Neural cell (in vitro differentiated cells): Measurements from ENCODE around the gene GUCD1. TPM values are rescaled to one million over a fixed set of nuclear protein-coding genes. Genes with fewer than 3 reads are reported as not detected.
"Not testable (repeated sequence)": the region's sequence is repeated elsewhere in the genome, so short reads cannot be mapped to it uniquely, and the experiment has no call there.

Experiments used
- H2AFZ ChIP-seq: fragments of 200-600, 300-800 bp; sonication (generic), shearing (Covaris generic); 2 replicates; pipeline ENCODE4 v1.6.0; 2014; ENCODE audit warnings: low read depth, mild to moderate bottlenecking, antibody characterized with exemption, low read length, moderate library complexity
- H3F3A ChIP-seq: fragments of 200-600 bp; shearing (Covaris generic); 2 replicates; pipeline ENCODE4 v1.6.1; 2016; ENCODE audit warnings: mild to moderate bottlenecking, moderate library complexity, mixed read lengths, antibody characterized with exemption, low read length; ENCODE audit not compliant: insufficient read depth, poor library complexity, severe bottlenecking
- H3K27ac ChIP-seq: fragments of 200-600, 300-800 bp; sonication (generic), shearing (Covaris generic); 2 replicates; pipeline ENCODE4 v1.5.1; 2014; ENCODE audit warnings: mild to moderate bottlenecking, low read length, moderate library complexity
- H3K27me3 ChIP-seq: fragments of 300-800, 200-600 bp; sonication (generic), shearing (Covaris generic); 2 replicates; pipeline ENCODE4 v1.6.0; 2014; ENCODE audit warnings: mild to moderate bottlenecking, low read depth, low read length, moderate library complexity; ENCODE audit not compliant: insufficient read depth
- H3K36me3 ChIP-seq: fragments of 300-800, 200-600 bp; sonication (generic), shearing (Covaris generic); 2 replicates; pipeline ENCODE4 v1.5.1; 2014; ENCODE audit warnings: mild to moderate bottlenecking, antibody characterized with exemption, low read length, moderate library complexity; ENCODE audit not compliant: insufficient read depth
- H3K4me2 ChIP-seq: fragments of 300-800, 200-600 bp; sonication (generic), shearing (Covaris generic); 2 replicates; pipeline ENCODE4 v1.6.0; 2014; ENCODE audit warnings: mild to moderate bottlenecking, low read length
- H3K4me3 ChIP-seq: fragments of 300-800, 200-600 bp; sonication (generic), shearing (Covaris generic); 2 replicates; pipeline ENCODE4 v1.5.1; 2014; ENCODE audit warnings: mild to moderate bottlenecking, low read length, moderate library complexity
- H3K79me2 ChIP-seq: fragments of 200-600 bp; shearing (Covaris generic); replicated peaks from 2 replicates; pipeline ENCODE4 v1.6.0; 2014; ENCODE audit warnings: mild to moderate bottlenecking, low read length, moderate library complexity; ENCODE audit not compliant: insufficient read depth
- H3K9ac ChIP-seq: fragments of 300-800, 200-600 bp; sonication (generic), shearing (Covaris generic); 2 replicates; pipeline ENCODE4 v1.6.1; 2016; ENCODE audit warnings: mild to moderate bottlenecking, low read length, mixed read lengths
- H3K9me2 ChIP-seq: fragments of 200-600 bp; shearing (Covaris generic); 2 replicates; pipeline ENCODE4 v1.6.1; 2016; ENCODE audit warnings: mild to moderate bottlenecking, low read length, mixed read lengths; ENCODE audit not compliant: insufficient read depth
- H3K9me3 ChIP-seq: fragments of 200-600, 300-800 bp; sonication (generic), shearing (Covaris generic); 2 replicates; pipeline ENCODE4 v1.6.1; 2016; ENCODE audit warnings: mild to moderate bottlenecking, mixed run types, low read length, moderate library complexity, mixed read lengths
- H4K20me1 ChIP-seq: fragments of 200-600 bp; shearing (Covaris generic); 2 replicates; pipeline ENCODE4 v1.6.1; 2016; ENCODE audit warnings: mild to moderate bottlenecking, mixed run types; ENCODE audit not compliant: insufficient read depth
- CTCF ChIP-seq: fragments of 450-650 bp; IDR thresholded peaks from 2 replicates; pipeline ENCODE4 v1.5.1; 2014; ENCODE audit warnings: antibody characterized with exemption, mild to moderate bottlenecking, moderate library complexity; ENCODE audit not compliant: poor library complexity, severe bottlenecking
- EP300 ChIP-seq: fragments of 450-650 bp; conservative IDR thresholded peaks from 2 replicates; pipeline ENCODE4 v1.6.1; 2014; ENCODE audit warnings: antibody characterized with exemption, mild to moderate bottlenecking, moderate library complexity; ENCODE audit not compliant: poor library complexity, severe bottlenecking
- EZH2 ChIP-seq: fragments of 200-600, 300-800 bp; shearing (Covaris generic), sonication (generic); IDR thresholded peaks from 2 replicates; pipeline ENCODE4 v1.6.1; 2014; ENCODE audit warnings: antibody characterized with exemption, low read length, borderline replicate concordance, mild to moderate bottlenecking; ENCODE audit not compliant: insufficient read depth, poor library complexity, severe bottlenecking
- MXI1 ChIP-seq: fragments of 450-650 bp; conservative IDR thresholded peaks from 2 replicates; pipeline ENCODE4 v1.6.1; 2014; ENCODE audit warnings: antibody characterized with exemption, mild to moderate bottlenecking; ENCODE audit not compliant: poor library complexity, severe bottlenecking
- POLR2AphosphoS5 ChIP-seq: IDR thresholded peaks from 2 replicates; pipeline ENCODE4 v1.6.1; 2012
- RAD21 ChIP-seq: fragments of 450-650 bp; conservative IDR thresholded peaks from 2 replicates; pipeline ENCODE4 v1.6.1; 2014; ENCODE audit warnings: antibody characterized with exemption, mild to moderate bottlenecking, moderate library complexity
- REST ChIP-seq: IDR thresholded peaks from 2 replicates; pipeline ENCODE4 v1.6.1; 2012; ENCODE audit warnings: borderline replicate concordance
- SMC3 ChIP-seq: fragments of 450-650 bp; conservative IDR thresholded peaks from 2 replicates; pipeline ENCODE4 v1.6.1; 2014; ENCODE audit warnings: antibody characterized with exemption, mild to moderate bottlenecking, moderate library complexity; ENCODE audit not compliant: poor library complexity
- TAF1 ChIP-seq: IDR thresholded peaks from 2 replicates; pipeline ENCODE4 v1.6.1; 2012; ENCODE audit warnings: low read depth
- polyA minus RNA-seq: library from RNA; depleted of rRNA, polyadenylated mRNA; stranded (reverse); fragments of >200 nt; gene quantifications from 2 replicates; pipeline ENCODE4 v1.2.3, GENCODE V29; 2014
- polyA plus RNA-seq: library from polyadenylated mRNA; depleted of rRNA; stranded (reverse); fragments of >200 nt; gene quantifications from 2 replicates; pipeline ENCODE4 v1.2.3, GENCODE V29; 2014

Gene GUCD1
- 32.6 and 38.5 TPM in 2 replicates for polyA plus RNA-seq
- 38.9 and 60.4 TPM in 2 replicates for polyA minus RNA-seq

- no peaks in the 10 kb centered on the region for H3K9me2 ChIP-seq
- peak within 1 kb of the TSS; percentile 87 for H3K9ac ChIP-seq
- no peaks in the 10 kb centered on the region for H3K9me3 ChIP-seq
- peaks cover 6% of the 10 kb centered on the region for H3K36me3 ChIP-seq
- H3K79me2 ChIP-seq, result peaks cover 53% of the 10 kb centered on the region
- TF ChIP-seq REST, result peak; percentile 14
- no peak for TF ChIP-seq POLR2AphosphoS5
- no peak for TF ChIP-seq TAF1
- peak; percentile 60 for TF ChIP-seq MXI1
- peak; percentile 12 for TF ChIP-seq RAD21
- TF ChIP-seq EP300, result no peak
- TF ChIP-seq EZH2, result no peak
- TF ChIP-seq SMC3, result peak; percentile 30
- TF ChIP-seq CTCF, result no peak
- peak within 1 kb of the TSS; percentile 75 for H3K4me2 ChIP-seq
- H3K27ac ChIP-seq, result peak within 1 kb of the TSS; percentile 89
- H4K20me1 ChIP-seq, result no peaks in the 10 kb centered on the region
- no peaks in the 10 kb centered on the region for H3K27me3 ChIP-seq
- H3F3A ChIP-seq, result no peaks in the 10 kb centered on the region
- H3K4me3 ChIP-seq, result peak within 1 kb of the TSS; percentile 76
- peak within 1 kb of the TSS; percentile 73 for H2AFZ ChIP-seq
Observed at GRCh38 chr22:24554313-24555164, at the start of gene GUCD1. TSS of gene GUCD1 (minus strand) at chr22:24555138. CDS start at chr22:24554991, 147 bp downstream.

- H3K4me3 ChIP-seq, H3K4me2 ChIP-seq: not testable (repeated sequence)
Observed at GRCh38 chr22:24603770-24604629, 49.1 kb upstream of the GUCD1 start.

GRCh38 chr22:24602847-24603769 lies 48.2 kb upstream of the GUCD1 start, which contains the start of gene GGT1:
TSS of gene GGT1 (plus strand) at chr22:24603193. CDS start at chr22:24611082, 7,889 bp downstream.
- H3K4me3 ChIP-seq, H3K27me3 ChIP-seq, H3K9me3 ChIP-seq, H3K79me2 ChIP-seq, H3F3A ChIP-seq, H3K9me2 ChIP-seq, H3K27ac ChIP-seq, H4K20me1 ChIP-seq, H2AFZ ChIP-seq, H3K4me2 ChIP-seq, H3K36me3 ChIP-seq, H3K9ac ChIP-seq: not testable (repeated sequence)

More at GRCh38 chr22:24603770-24604629, 49.1 kb upstream of the GUCD1 start:
- not testable (repeated sequence) for H4K20me1 ChIP-seq, H2AFZ ChIP-seq, H3F3A ChIP-seq, H3K9ac ChIP-seq, H3K27me3 ChIP-seq, H3K36me3 ChIP-seq, H3K9me2 ChIP-seq, H3K79me2 ChIP-seq, H3K9me3 ChIP-seq, H3K27ac ChIP-seq

GRCh38 chr22:24602105-24602749 lies 47.3 kb upstream of the GUCD1 start:
- H3K27ac ChIP-seq, H3K9ac ChIP-seq, H3K9me3 ChIP-seq, H3K4me3 ChIP-seq, H3K27me3 ChIP-seq, H3F3A ChIP-seq, H2AFZ ChIP-seq, H3K9me2 ChIP-seq, H3K79me2 ChIP-seq, H3K4me2 ChIP-seq, H3K36me3 ChIP-seq, H4K20me1 ChIP-seq: not testable (repeated sequence)
